HUDEP-2 (cell line): ENCODE results near the gene GPER1.
"Not testable (repeated sequence)": the region's sequence is repeated elsewhere in the genome, so short reads cannot be mapped to it uniquely, and the experiment has no call there.

Source experiments
- DNase-seq, 76 experiments: peaks; one replicate each; lab custom pipeline; 2025; ENCODE audit not compliant: unreplicated experiment in 76 of 76; lab: John Stamatoyannopoulos, UW

The GPER1 gene

DNA sequence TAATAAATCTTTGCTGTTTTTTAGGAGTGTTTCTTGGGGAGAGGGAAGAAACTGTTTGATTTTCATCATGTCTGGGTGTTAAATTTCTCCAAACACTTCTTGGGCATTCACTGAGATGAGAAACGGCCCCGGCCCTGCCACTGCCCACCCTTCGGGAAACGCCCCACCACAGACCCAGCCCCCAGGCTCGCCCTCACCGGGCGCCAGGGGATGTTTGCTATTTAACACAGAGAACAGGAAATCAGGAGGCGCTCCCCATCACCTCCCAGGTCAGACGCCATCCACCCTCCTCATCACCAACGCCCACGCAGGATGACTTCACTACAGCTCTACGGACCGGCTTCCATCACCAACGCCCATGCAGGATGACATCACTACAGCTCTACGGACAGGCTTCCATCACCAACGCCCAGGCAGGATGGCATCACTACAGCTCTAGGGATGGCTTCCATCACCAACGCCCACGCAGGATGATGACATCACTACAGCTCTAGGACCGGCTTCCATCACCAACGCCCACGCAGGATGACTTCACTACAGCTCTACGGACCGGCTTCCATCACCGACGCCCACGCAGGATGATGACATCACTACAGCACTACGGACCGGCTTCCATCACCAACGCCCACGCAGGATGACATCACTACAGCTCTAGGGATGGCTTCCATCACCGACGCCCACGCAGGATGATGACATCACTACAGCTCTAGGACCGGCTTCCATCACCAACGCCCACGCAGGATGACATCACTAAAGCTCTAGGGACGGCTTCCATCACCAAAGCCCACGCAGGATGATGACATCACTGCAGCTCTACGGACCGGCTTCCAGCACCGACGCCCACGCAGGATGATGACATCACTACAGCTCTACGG is 27.5 kb downstream of the GPER1 start:
- not testable (repeated sequence) for DNase-seq

DNA sequence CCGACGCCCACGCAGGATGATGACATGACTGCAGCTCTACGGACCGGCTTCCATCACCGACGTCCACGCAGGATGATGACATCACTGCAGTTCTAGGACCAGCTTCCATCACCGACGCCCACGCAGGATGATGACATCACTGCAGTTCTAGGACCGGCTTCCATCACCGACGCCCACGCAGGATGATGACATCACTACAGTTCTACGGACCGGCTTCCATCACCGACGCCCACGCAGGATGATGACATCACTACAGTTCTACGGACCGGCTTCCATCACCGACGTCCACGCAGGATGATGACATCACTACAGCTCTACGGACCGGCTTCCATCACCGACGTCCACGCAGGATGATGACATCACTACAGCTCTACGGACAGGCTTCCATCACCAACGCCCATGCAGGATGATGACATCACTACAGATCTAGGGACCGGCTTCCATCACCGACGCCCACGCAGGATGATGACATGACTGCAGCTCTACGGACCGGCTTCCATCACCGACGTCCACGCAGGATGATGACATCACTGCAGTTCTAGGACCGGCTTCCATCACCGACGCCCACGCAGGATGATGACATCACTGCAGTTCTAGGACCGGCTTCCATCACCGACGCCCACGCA is 28.6 kb downstream of the GPER1 start:
- DNase-seq: not testable (repeated sequence)

DNA sequence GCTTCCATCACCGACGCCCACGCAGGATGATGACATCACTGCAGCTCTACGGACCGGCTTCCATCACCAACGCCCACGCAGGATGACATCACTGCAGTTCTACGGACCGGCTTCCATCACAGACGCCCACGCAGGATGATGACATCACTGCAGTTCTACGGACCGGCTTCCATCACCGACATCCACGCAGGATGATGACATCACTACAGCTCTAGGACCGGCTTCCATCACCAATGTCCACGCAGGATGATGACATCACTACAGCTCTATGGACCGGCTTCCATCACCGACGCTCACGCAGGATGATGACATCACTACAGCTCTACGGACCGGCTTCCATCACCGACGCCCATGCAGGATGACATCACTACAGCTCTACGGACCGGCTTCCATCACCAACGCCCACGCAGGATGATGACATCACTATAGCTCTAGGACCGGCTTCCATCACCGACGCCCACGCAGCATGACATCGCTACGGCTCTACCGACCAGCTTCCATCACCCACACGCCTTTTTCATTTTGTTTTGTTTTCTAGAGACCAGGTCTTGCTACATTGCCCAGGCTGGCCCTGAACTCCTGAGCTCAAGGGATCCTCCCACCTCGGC is 29.5 kb downstream of the GPER1 start:
- DNase-seq: peak in 2 of 76 experiments; percentile 11 to 24

DNA sequence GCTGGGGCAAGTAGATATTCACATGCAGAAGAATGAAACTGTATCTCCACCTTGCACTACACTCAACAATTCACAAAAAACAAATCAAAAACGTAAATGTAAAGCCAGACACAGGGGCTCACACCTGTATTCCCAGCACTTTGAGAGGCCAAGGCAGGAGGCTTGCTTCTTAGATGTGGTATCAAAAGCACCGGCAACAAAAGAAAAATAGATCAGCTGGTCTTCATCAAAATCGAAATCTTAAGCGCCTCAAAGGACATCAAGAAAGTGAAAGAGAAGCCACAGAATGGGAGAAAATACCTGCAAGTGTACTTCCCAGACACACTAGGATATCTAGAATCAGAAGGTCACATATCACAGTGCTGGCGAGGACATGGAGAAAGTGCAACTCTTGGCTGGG is 31.3 kb downstream of the GPER1 start:
- DNase-seq: no peak

DNA sequence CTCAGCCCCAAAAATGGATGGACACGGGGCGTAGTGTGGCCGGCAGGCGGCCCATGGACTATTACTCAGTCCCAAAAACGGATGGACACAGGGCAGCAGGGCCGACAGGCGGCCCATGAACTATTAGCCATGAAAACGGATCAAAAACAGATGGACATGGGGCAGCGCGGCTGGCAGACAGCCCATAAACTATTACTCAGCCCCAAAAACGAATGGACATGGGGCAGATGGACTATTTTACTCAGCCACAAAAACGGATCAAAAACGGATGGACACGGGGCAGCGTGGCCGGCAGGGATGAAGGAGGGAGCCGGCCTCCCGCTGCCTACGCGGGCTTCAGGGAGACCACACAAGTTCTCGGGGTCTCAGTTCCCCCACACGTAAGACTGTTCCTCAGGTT is 32.9 kb downstream of the GPER1 start:
- DNase-seq: no peak

DNA sequence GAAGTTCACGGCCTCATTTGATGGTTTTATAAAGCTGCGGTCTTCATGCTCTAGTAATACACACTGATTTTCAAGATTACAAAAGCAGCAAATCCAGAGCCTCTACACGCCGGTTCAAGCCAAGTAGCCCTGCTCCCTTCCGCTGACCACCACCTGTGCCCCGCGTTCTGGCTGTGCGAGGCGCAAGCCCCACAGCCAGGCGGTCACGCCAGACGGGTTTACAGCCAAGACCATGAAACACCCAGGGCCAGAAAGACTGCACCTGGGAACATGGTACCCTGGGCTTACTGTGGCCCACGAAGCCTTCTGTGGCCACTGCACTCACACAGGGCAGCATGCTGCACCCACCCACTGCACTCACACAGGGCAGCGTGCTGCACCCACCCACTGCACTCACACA is 33.6 kb downstream of the GPER1 start:
- no peak for DNase-seq

DNA sequence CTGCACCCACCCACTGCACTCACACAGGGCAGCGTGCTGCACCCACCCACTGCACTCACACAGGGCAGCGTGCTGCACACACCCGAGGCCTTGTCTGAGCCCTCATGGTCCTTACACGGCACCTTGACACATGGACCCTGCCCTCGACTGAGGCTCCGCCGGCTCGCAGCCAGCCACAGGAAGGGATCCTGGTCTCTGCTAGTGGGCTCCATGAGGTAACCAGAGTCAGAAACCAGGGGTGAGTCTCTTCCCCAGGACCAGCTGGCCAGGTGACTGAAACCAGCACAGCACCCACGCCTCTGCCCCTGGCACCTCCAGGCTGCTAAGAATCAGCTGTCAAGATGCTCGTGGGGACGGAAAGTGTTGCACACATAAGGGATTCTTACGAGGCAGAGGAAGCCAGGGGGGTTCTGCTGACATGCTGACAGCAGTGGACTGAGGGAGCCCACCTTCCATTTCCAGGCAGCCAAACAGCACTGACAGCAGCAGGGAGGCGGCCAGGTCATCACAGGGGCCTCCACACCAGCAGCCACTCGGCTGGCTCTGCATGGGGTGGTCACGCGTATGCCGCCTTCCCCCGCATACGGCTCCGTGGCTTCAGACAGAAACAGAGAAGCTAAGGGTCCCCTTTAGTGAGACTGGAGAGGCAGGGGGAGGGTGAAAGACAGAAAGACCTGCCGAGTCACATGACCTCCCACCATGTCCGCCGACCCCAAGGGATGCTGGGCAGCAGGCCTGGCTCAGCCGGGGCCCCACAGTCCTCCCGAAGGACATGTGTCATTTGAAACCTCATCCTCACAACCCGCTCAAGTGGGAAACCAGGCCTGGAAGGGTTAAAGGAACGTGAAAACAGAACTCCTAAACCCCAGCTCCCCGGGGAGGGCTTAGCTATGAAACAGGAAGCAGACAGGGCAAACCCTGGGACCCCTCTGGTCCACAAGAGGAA is 34.2 kb downstream of the GPER1 start:
- no peak for DNase-seq

DNA sequence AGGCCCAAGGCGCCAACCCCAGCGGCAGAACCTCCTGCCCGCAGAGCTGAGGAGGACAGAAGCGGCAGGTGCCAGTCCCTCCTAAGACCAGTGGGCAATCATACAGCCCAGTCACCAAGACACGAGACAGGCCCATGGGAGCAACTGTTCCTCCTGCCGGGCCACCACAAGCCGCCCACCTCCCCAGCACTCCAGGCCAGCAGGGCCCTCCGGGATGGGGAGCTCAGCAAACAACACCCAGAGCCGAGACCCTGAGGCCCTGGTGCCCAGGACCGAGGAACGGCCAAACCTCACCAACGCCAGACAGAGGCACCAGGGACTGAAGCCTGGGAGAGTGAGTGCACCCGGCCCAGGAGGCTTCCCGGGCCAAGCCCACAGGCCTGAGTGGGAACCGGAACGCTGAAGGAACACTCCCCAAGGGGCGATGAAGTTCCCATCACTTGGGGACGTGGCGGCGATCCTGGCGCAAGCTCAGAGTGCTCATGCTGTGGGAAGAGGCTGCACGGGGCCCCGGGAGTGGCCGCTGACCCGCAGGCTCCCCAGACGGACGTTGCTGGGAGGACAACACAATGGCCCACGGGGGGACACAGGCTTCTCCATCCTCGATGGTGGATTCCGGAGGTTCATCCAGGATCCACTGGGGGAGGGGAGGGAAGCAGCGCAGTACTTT is 35.1 kb downstream of the GPER1 start:
- DNase-seq: no peak

DNA sequence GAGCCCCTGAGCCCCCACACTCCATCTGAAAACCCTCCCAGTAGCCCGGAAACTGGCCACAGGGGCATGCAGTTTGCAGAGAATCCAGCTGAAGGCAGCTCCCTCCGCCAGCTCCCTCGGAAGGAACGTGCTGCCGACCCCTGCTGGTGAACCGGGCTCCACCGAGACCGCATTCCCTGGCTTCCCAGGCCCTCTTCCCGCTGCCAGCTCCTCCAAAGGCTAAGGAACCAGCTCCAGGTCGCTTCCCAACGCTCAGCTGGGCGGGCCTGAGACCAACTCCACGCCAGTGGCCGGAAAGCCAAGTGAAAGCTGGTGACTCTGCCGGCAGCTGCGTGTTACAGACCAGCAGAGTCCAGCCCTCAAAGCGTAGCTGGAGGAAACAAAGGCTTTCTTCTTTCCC is 35.8 kb downstream of the GPER1 start:
- no peak for DNase-seq

DNA sequence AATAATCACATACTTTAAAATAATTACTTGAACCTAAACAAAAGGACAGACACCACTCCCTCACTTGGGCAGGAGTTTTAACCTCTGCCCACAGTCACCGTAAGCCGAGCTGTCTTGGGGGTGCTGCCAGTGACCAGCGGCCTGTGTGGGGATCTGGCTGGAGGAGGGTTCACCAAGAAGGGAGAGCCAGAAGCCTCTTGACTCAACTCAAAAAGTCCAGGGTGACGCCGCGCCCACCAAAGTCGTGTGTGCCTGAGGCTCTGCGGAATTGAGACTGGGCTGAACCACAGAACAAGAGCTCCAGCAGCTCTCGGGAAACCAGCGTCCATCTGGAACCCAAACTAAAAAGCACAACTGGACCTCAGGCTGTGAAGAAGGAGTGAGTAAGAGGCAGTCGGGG is 36.3 kb downstream of the GPER1 start:
- no peak for DNase-seq

DNA sequence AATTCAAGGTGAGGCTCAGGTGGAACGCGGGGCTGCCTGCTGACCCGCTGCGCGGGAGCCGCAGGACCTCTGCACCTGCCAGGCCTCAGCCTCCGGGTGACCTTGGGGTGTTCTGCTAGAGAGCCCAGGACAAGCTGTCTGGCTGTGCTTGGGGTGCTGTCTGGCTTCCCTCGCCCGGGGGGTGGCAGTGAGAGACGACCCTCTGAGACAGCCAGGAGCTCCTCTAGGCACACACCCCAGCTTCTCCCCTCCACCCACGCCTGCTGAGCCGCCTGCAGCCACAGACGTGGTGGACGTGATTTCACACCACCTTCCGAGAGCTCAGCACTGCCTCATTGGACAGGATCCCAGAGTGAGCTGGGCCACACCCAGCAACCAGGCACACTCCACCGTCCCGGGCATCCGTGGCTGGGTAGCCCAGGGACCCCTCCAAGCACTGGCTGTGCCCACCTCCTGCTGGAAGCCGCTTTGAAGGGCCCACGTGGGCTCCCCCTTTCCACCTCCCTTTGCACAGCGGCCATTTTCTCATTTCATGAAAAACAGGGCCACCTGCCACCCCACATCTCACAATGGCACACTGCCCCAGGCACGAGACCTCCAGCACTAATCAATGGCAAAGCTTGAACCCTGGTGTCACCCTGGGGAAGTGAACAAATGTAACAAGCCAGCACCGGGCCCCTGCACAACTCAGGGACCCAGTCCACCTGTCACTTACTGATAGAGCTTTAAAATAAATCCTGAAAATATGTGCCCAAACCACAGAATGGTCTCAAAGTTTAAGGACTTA is 37.1 kb downstream of the GPER1 start:
- DNase-seq: peak in 12 of 76 experiments; percentile 3 to 38 (median 16)

DNA sequence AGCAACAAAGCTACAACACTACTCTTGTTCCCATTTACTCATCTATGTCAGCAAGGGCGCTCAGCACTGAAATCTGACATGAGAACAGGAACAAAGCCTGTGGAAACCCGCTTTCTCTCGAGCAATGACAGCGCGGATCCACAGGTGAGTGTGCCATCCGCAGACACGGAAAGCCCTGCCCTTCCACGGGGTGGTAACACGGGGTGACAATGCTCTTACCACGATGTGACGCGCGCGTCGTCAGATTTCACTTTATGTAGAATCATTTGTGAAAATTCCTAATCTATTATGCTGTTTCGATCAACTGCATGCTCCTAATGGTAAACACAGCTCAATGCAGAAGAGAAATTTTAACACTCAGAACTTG is 37.7 kb downstream of the GPER1 start:
- DNase-seq: no peak

DNA sequence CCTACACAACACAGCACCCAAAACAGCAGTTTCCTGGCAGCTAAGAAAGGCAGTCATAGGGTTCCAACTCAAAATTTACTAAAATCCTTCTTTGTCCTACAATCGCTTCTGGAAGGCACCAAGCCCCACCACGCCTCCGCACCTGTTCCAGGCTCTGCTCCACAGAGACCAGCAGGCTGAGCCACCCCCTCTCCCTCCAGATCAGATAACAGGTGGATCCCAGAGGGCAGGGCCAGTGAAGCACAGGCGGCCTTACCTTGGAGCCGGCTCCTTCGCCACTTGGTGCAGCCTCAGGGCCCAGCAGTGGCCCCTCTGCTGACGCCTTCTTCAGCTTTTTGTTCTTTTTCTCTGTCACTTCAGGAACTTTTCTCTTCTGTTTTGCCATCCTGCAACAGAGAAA is 39.1 kb downstream of the GPER1 start:
- DNase-seq: no peak

DNA sequence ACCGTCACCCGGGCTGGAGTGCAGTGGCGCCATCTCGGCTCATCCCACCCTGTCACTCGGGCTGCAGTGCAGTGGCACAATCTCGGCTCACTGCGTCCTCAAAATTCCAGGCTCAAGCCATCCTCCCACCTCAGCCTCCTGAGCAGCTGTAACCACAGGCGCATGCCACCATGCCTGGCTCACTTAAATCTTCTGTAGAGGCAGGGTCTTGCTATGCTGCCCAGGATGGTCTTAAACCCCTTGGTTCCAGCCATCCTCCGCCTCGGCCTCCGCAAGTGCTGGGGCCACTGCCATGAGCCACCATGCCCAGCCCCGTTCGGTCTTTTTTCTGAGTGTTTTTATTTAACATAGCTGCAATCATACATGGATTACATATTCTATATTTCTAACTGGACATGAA is 41.5 kb downstream of the GPER1 start:
- no peak for DNase-seq

DNA sequence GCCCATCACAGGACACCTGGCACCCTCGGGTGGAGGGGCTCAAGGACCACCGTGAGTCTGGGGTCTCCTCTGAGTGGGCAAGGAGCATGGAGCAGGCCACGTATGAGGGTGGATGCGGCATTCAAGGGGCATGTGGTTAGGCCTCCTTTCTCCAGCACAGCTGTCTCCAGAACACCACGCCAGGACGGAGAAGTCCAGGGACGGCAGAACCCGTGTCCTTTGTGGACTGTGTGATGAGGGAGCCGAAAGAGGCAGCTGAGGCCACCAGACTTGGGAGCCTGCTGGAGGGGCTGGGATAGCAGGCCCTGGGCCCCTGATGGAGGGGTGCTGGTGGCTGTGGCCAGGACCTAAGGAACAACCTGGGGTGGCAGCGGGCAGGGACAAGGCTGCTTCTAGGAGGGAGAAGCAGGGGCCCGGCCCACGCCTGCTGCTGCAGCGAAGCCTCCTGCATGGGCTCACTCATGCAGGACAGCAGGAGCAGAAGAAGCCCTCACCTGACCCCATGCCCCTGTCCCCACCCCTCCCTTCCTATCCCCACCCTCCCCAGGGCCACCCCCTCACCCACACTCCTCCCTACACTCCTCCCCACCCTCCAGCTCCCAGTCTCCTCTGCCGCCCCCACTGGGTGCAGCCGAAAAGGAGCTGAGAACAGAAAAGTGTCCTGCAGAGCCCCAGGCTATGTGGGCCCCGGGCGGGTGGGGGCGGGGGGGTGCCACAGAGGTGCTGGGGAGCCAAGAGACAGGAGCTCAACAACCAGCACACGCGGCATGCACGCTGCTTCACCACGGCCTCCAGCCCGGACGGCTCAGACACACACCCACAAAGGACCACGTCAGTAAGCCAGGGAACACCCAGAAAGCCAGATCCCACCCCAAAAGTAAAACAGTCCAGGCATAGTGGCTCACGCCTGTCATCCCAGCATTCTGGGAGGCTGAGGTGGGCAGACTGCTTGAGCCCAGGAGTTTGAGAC is 42.4 kb downstream of the GPER1 start:
- no peak for DNase-seq

DNA sequence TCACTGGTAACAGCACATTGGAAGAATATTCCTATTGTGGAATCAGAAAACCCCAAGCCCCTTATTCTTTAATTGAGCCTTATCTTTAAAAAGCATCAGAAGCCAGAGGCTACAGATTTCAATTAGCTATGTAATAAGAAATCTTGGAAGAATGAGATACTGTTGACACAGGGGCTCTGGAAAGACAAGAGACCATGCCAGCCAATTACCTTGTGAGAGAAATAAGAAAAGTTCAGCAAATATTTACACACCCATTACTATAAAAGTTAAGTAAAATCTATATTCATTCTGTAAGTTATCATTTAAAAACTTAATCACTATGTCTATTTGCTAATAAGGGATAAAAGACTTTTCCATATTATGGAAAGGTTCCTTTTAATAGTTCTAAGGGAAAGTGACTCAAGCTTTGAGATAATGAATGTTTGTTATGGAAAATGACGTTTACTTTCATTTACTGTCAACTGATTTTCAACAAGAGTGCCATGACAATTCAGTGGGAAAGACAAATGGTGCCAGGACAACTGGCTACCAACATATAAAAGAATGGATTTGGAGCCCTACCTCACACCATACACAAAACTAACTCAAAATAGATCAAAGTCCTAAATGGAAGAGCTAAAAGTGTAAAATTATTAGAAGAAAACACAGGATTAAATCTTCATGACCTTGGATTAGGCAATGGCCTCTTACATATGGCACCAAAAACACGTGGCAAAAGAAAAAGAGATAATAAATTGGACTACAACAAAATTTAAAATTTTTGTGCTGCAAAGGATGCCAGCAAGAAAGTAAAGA is 43.8 kb downstream of the GPER1 start:
- DNase-seq: no peak

DNA sequence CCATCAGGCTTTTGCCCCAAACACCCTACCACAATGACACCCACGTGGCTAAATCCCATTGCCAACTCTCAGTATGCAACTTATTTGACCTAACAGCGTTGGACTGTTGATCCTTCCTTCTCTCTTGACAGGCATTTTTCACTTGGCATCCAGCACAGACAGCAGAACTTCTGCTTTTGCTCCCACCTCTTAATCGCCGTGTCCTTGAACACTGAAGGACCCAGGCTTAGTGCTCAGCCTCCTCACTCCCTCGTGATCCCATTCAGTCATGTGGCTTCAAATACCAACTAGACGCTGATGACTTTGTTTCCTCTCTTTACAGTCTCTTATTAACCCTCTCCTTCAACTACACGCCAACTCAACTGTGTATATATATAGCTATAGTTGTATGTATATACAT is 47.0 kb downstream of the GPER1 start:
- DNase-seq: no peak
